Fibroblast of skin of right quadriceps (primary cell): ENCODE data around the gene KCTD10.
"Not testable (repeated sequence)": the region's sequence is repeated elsewhere in the genome, so short reads cannot be mapped to it uniquely, and the experiment has no call there.

Experiments
- DNase-seq: peaks from one replicate; pipeline ENCODE4 v3.0.0-alpha.2; 2013

The KCTD10 gene

GRCh38 chr12:109494348-109494881 lies 17.3 kb upstream of the KCTD10 start:
- no peak for DNase-seq

GRCh38 chr12:109493938-109494337 lies 16.8 kb upstream of the KCTD10 start:
- DNase-seq = no peak

- no peak for DNase-seq
Measured at GRCh38 chr12:109493090-109493489, 16.0 kb upstream of the KCTD10 start.

- no peak for DNase-seq
Measured at GRCh38 chr12:109492371-109492770, 15.3 kb upstream of the KCTD10 start.

GRCh38 chr12:109491671-109492070 lies 14.6 kb upstream of the KCTD10 start:
- no peak for DNase-seq

GRCh38 chr12:109489955-109490565 lies 13.0 kb upstream of the KCTD10 start:
- no peak for DNase-seq

GRCh38 chr12:109489016-109489954 lies 12.2 kb upstream of the KCTD10 start:
- DNase-seq = no peak

GRCh38 chr12:109488051-109488665 lies 11.1 kb upstream of the KCTD10 start:
- no peak for DNase-seq

- no peak for DNase-seq
Measured at GRCh38 chr12:109487181-109488050, 10.3 kb upstream of the KCTD10 start.

- DNase-seq = no peak
Measured at GRCh38 chr12:109485201-109485600, 8.1 kb upstream of the KCTD10 start.

GRCh38 chr12:109483346-109483745 lies 6.2 kb upstream of the KCTD10 start:
- DNase-seq = no peak

- DNase-seq = no peak
Measured at GRCh38 chr12:109482894-109483293, 5.8 kb upstream of the KCTD10 start.

- no peak for DNase-seq
Measured at GRCh38 chr12:109482491-109482890, 5.4 kb upstream of the KCTD10 start.

GRCh38 chr12:109481863-109482262 lies 4.8 kb upstream of the KCTD10 start:
- no peak for DNase-seq

GRCh38 chr12:109480356-109480755 lies 3.3 kb upstream of the KCTD10 start:
- DNase-seq = no peak

- no peak for DNase-seq
Measured at GRCh38 chr12:109479761-109480160, 2.7 kb upstream of the KCTD10 start.

GRCh38 chr12:109477963-109478315 lies 839 bp upstream of the KCTD10 start:
- DNase-seq = no peak

- no peak for DNase-seq
Measured at GRCh38 chr12:109476807-109477184, 304 bp downstream of the KCTD10 start.

GRCh38 chr12:109475993-109476806 lies 900 bp downstream of the KCTD10 start:
- no peak for DNase-seq

- DNase-seq = no peak
Measured at GRCh38 chr12:109475121-109475520, 2.0 kb downstream of the KCTD10 start.

GRCh38 chr12:109473526-109474270 lies 3.4 kb downstream of the KCTD10 start:
- not testable (repeated sequence) for DNase-seq
